Measurements from ENCODE around the gene TEDC2.
A peak's percentile ranks its signal among the peaks of the same experiment; 100 is the strongest.

Gene TEDC2

GRCh38 chr16:2480948-2481347 is 21.0 kb downstream of the TEDC2 start:
- DNase-seq, result no peak

- DNase-seq, result no peak
These were observed 21.8 kb downstream of the TEDC2 start for GRCh38 chr16:2481676-2482075.

- DNase-seq, result no peak
These were observed 22.3 kb downstream of the TEDC2 start for GRCh38 chr16:2482249-2482648.

- no peak for DNase-seq
These were observed 23.0 kb downstream of the TEDC2 start for GRCh38 chr16:2482708-2483534.

GRCh38 chr16:2483939-2484897 is 24.3 kb downstream of the TEDC2 start:
- no peak for DNase-seq

- DNase-seq, result no peak
These were observed 25.1 kb downstream of the TEDC2 start for GRCh38 chr16:2484898-2485508.

GRCh38 chr16:2485811-2486507 is 26.1 kb downstream of the TEDC2 start:
- DNase-seq, result no peak

GRCh38 chr16:2486645-2487516 is 27.0 kb downstream of the TEDC2 start:
- DNase-seq, result no peak

GRCh38 chr16:2487517-2487842 is 27.6 kb downstream of the TEDC2 start:
- DNase-seq, result no peak

- DNase-seq, result no peak
These were observed 28.1 kb downstream of the TEDC2 start for GRCh38 chr16:2487903-2488531.

- DNase-seq, result no peak
These were observed 29.7 kb downstream of the TEDC2 start for GRCh38 chr16:2489581-2489980.

GRCh38 chr16:2490190-2491105 is 30.5 kb downstream of the TEDC2 start:
- DNase-seq, result peak; percentile 59

GRCh38 chr16:2492292-2492691 is 32.4 kb downstream of the TEDC2 start:
- DNase-seq, result no peak

- no peak for DNase-seq
These were observed 33.7 kb downstream of the TEDC2 start for GRCh38 chr16:2493605-2494004.

GRCh38 chr16:2494616-2495015 is 34.7 kb downstream of the TEDC2 start:
- DNase-seq, result no peak

GRCh38 chr16:2495041-2495440 is 35.1 kb downstream of the TEDC2 start:
- DNase-seq, result no peak

GRCh38 chr16:2496223-2497115 is 36.6 kb downstream of the TEDC2 start:
- no peak for DNase-seq

- peak; percentile 43 for DNase-seq
These were observed 37.3 kb downstream of the TEDC2 start for GRCh38 chr16:2497116-2497630.
